HG02642 (cell line): ENCODE data around the gene METTL5.

Experiments
- ATAC-seq: cut with Tn5 transposase; IDR thresholded peaks from one replicate; pipeline ENCODE4 v1.9.1; 2021; ENCODE audit warnings: mild to moderate bottlenecking; ENCODE audit not compliant: unreplicated experiment, poor library complexity

METTL5 gene

DNA sequence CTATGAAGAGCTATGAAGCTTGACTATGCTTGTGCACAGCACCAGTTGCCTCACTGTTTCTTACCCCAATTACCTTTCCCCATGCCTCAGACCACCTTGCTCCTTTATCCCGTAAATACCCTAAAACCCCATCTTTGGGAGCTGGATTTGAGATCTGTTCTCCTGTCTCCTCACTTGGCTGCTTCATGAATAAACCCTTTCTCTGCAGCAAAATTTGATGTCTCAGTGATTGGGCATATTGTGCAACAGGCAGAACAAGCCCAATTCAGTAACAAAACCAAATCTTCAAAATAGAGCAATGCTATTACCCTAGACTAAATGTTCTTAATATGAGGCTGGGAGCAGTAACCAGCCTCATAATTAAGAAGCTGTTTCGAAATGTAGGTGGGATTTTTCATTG lies 29.5 kb downstream of the METTL5 start:
- ATAC-seq = no peak

DNA sequence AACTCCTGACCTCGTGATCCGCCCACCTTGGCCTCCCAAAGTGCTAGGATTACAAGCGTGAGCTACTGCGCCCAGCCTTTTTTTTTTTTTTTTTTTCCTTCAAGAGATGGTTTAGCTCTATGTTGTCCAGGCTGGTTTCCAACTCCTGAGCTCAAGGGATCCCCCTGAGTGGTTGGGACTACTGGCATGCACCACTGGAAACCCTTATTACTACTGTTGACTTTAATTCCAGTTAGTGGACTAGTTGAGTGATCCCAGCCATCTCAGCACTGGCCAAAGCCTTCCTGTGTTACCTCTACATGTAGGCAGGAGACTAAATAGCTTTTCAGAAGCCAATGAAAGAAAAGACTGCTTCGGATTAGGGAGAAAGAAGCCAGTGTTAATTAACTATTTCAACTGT lies 34.1 kb downstream of the METTL5 start:
- no peak for ATAC-seq

DNA sequence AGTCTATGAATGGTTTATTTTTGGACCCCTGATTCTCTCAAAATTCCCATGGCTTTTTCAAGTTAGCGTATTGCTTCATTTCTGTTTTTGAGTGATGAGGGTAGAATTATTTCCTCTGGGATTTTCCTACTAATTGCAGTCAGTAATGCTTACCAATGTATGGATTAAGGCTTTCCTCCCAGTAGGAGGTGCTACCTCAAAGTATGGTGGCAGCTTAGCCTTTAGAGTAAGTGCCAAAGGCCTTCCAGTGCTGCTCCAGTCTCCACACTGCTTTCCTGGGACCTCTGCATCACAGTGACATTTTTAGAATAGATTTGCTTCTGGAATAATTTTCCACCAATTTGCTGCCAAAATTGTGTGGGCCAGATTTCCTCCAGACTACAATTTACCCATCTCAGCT lies 42.2 kb downstream of the METTL5 start:
- ATAC-seq = no peak

DNA sequence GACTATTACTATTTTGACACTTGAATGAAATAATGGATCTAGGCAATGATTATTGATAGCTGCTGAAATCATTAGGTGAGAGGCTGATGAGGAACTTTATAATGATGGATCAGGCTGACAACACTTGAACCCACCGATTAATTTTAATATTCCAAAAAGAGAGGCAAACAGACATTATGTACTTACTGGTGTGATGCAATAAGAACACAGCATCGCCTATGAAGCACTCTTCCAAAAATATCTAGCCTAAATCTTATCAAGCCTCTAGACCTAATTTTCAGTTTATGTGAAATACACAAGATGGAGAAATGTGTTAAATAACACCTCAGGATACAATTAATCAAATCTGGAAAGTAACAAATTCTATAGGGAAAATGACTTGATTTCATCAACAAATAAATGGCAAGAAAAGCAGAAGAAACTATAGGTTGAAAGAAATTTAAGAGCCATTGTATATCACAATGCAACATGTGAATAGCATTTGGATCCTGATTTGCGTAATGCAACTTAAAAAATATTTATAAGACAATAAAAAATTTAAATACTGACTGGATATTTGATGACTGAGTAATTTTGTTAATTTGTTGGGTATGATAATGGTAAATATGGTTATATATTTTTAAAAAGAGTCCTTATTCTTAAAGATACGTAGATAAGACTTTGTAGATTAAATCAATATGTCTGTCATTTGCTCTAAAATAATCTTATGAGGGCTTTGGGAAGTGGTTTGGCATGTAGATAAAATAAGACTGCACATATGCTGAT lies 43.3 kb downstream of the METTL5 start:
- no peak for ATAC-seq

DNA sequence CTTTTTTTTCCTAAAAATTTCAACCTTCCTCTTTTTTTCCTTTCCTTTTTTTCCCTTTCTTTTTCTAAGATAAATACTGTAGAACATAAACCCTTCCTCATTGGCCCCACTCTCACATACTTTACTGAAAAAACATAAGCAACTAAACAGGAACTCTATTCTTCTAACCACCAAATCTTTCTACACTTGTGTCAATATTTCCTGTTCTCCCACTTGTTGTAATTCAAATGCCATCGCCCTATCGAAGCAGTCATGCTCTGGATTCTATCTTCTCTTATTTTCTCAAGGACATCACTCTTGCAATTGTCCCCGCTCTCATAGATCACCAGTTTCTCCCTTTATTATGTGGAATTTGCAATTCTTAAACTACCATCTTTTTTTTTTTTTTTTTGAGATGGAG lies 46.3 kb downstream of the METTL5 start:
- ATAC-seq = no peak

DNA sequence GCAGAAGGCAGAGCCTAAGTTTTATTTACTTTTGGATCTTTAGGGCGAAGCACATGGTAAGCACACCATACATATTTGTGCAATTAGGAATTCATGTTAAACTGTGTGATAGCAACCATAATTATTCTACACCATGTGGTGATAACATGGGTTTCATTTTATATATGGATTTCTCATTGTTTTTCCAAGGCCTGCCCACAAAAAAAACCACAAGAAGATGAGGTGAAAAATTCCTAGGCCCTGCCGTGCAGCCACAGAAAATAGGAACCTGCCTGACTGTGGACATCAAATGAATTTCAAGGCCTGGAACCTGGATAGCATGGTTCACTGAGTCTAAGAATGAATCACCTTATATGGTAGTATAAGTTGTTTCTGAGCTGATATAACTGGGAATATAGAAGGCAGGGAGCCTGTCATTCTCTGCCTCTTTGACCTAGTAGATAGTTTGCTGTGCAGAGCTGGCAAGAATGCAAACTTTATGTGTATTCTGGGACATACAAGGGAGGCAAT lies 48.4 kb downstream of the METTL5 start:
- ATAC-seq = no peak

DNA sequence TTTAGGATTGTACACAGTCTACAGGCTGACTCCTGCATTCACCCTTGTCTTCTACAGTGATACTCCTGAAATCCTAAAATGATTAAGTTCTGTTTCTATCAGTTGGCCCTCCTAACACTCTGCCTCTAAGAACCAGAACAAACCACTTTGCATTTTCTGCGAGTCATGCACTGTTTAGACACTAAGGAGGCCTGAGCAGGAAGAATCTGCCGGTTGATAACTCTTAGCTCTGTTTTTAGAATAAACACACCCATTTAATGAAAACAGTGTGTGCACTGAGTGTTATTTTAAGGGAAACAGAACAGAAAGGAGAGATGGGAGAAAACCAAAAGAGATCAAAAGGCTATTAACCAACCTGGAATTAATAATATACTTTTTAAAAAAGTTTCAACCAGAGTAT lies 48.9 kb downstream of the METTL5 start:
- no peak for ATAC-seq

DNA sequence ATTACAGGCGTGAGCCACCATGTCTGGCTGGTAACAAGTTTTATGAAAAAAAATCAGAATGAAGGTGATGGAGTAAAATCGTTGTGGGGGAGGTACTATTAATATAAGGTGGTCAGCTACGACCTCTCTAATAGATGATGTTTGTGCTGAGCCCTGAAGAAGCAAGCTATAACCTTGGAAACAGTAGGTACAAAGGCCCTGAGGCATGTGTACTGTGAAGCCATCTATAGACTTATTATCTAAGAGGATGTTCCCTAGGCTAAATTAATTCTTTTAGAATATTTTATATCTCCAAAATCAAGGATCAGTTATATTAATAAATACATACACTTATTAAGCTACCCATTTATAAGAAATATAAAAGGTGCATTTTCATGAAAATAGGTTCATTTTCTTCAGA lies 49.4 kb downstream of the METTL5 start:
- ATAC-seq = no peak

DNA sequence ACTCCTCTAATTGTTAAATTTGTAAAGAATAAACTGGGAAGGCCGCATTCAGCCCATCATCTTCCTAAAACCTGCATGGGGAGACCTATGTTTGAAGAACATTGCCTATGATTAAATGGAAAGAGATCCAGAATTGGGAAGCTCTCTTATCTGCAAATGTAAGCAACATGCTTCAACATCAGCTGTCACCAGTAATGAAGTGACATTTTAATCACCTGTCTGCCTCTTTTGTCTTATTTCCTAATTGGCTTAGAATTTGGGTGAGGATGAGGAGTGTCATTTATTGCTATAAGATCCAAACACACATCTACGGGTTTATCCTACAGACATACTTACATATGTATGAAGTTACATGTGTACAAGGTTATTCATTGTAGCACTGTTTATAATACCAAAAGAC lies 52.1 kb downstream of the METTL5 start:
- no peak for ATAC-seq

DNA sequence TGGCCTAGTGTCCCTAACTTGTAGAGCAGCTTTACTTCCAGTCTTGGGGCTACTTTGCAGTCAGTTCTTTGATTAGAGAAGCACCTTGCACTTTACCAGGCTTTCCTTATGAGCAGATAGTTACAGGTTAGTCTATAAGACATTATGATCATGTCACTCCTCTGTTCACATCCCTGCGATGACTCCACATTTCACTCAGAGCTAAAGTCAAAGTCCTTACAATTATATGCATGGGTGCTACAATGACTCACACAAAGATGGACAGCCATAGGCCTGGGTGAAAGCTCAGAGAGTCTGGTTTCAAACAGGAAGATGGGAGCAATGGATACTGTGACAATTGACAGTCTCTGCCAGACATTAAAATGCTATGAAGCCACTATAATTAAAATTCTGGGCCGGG lies 53.1 kb downstream of the METTL5 start:
- ATAC-seq = no peak

DNA sequence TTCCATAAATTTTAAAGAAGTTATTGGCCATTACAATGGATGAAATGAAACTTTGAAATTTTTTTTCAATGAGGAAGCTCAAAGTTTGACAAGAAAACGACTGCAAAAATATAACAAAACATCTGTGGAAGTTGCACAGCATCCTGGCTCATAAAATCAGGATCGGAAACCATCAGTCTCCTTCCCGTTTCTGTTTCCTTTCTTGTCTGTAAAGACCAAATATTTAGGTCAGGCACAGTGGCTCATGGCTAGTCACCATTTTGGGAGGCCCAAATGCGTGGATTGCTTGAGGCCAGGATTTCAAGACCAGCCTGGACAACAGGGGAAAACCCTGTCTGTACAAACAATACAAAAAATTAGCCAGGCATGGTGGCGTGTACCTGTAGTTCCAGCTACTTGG lies 53.7 kb downstream of the METTL5 start:
- no peak for ATAC-seq

DNA sequence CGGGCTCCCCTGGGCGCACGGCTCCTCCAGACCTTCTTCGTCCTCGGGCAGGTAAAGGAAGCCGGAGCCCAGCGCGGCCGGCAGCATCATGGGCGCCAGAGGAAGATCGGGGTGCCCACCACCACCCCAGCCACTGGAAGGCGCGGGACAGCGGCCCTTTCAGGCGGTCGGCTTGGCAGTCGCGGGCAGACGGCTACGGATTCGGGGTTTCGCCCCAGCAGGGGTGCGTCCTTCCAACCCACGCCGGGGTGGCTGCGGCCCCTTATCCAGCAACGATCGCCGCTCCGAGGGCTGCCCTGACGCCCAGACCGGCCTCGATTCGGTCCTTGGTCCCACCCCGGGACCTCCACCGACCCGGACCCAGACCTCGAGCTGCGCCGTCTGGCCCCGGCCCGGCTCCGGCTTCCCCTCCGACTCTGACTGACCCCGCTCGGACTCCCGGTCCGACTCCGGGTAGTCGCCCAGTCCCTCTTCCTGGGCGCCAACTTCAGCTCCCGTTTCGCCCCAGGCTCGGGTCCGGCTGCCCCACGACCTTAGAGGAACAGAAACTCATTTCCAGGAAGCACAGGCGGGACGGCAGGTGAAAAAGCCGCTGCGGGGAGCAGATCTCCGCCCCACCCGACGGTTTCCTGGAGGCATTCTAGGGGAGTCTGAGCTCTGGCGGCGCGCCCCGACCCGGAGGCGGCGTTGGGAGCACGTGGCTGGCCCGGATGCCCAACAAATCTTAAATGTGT lies 56.3 kb downstream of the METTL5 start:
- ATAC-seq = no peak

DNA sequence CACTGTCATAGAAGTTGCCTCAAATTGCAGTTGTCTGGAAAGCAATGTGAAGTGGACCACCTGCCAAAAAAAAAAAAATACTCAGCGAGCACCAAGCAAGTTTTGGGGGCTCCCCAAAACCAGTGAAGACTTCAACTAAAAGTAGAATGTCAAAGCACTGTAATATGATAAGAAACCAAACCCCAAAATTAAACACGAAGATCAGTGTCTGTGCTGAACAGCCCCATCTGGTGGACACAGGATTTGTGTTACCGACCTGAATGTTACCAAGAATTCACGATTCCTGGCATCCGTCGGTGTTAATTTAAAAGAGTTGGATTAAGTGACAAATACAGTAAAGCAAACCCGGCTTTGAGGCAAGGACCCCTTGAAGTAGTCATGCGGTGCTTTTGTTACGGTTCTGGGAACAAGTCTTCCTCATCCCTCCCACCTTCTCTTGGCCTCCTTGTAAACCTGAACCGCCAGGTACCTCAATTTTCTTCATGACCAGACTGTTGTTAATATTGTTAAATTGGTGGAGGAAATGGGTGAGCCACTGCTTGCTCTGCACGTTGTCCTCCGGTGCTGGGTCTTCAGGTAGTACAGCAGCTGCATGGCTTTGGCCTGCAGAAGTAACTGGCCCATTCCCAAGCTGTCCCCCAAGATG lies 57.3 kb downstream of the METTL5 start:
- ATAC-seq = peak; percentile 47

DNA sequence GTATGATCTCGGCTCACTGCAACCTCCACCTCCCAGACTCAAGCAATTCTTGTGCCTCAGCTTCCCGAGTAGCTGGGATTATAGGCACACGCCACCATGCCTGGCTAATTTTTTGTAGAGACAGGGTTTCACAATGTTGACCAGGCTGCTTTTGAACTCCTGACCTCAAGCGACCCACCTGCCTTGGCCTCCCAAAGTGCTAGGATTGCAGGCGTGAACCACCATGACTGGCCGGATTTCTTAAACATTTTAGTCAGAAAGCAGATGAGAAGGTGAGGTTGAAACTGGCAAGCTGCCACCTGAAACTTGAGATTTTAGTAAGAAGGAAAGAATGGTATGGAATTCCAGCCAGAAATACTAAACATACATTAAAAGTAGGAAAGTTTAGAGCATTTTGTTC lies 59.2 kb downstream of the METTL5 start:
- ATAC-seq = no peak

DNA sequence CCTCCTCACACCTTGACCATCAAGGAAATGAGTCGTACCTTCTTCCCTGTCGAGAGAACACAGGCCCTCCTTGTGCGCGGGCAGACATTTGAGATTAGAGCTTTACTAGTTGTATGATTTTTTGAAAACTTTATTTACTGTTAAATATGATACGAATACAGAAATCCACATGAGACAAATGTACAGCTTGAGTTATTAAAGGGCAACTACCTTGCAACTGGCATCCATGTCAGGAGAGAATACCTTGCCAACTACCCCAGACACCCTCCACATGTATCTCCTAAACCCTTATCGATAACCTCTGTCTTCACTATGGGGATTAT lies 62.8 kb downstream of the METTL5 start:
- no peak for ATAC-seq
